Fibroblast of skin of left biceps (primary cell): ENCODE measurements around the gene SRL.
"Not testable (repeated sequence)": the region's sequence is repeated elsewhere in the genome, so short reads cannot be mapped to it uniquely, and the experiment has no call there.

Source experiments
- DNase-seq, 2 experiments: peaks; one replicate each; pipeline ENCODE4 v3.0.0-alpha.2; 2013; ENCODE audit warnings: low read depth in 2 of 2

SRL gene

GRCh38 chr16:4166821-4167220 lies 75.1 kb downstream of the SRL start:
- no peak for DNase-seq

GRCh38 chr16:4160658-4161430 lies 81.0 kb downstream of the SRL start:
- no peak for DNase-seq

GRCh38 chr16:4159726-4160125 lies 82.2 kb downstream of the SRL start:
- DNase-seq, result no peak

DNA sequence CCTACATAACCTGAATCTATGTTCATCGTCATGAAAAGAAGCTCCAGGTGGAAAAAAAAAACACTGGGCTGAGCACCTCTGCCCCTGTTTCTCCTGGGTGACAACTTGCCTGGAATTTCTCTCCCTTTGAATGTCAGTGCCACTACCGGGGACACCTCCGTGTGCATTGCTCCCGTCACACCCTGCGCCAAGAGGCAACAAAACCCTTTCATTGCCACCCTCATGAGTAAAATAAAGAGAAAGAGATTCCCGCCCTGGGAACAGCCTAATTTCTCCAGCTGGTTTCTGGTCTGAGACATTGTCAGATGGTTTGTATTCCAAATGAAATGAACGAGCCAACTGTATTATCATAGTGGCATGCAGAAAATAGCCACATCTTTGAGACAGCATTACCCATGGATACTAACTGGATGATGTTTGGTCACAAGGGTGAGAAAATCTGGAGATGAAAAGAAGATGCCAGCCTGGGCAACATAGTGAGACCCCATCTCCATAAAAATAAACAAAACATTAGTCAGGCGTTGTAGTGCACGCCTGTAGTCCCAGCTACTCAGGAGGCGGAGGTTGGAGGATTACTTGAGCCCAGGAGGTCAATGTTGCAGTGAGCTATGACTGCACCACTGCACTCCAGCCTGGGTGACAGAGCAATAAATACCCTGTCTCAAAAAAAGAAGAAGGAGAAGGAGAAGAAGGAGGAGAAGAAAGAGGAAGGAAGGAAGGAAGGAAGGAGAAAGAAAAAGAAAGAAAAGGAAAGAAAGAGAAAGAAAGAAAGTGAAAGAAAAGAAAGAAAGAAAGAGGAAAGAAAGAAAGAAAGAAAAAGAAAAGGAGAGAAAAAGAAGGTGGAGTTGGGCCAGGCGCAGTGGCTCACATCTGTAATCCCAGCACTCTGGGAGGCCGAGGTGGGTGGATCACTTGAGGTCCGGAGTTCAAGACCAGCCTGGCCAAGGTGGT lies 83.5 kb downstream of the SRL start:
- no peak for DNase-seq

GRCh38 chr16:4157376-4157825 lies 84.5 kb downstream of the SRL start:
- no peak for DNase-seq

DNA sequence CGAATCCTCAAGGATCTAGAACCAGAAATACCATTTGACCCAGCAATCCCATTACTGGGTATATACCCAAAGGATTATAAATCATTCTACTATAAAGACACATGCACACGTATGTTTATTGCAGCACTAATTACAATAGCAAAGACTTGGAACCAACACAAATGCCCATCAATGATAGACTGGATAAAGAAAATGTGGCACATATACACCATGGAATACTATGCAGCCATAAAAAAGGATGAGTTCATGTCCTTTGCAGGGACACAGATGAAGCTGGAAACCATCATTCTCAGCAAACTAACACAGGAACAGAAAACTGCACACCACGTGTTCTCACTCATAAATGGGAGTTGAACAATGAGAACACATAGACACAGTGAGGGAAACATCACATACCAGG lies 85.4 kb downstream of the SRL start:
- DNase-seq, result not testable (repeated sequence)

- DNase-seq, result not testable (repeated sequence)
Observed at GRCh38 chr16:4153364-4153763, 88.5 kb downstream of the SRL start.

DNA sequence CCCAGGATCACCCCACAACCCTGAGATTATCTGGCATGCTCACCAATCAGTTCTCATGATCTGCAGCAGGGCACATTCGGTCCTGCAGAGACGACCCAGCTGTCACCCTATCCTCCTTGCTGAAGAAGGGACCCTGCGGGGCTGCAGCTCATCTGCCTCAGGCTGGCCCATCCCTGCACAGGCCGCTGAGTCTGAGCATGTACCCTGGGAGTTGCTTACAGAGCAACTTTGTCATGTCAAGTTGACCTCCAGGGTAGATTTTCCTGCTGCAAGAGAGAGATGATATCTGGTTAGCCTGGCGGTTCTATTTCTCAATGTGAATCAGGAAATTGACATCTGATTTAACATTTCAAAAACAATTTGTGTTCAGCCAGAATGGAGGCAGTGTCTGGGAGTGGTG lies 89.6 kb downstream of the SRL start:
- no peak for DNase-seq

DNA sequence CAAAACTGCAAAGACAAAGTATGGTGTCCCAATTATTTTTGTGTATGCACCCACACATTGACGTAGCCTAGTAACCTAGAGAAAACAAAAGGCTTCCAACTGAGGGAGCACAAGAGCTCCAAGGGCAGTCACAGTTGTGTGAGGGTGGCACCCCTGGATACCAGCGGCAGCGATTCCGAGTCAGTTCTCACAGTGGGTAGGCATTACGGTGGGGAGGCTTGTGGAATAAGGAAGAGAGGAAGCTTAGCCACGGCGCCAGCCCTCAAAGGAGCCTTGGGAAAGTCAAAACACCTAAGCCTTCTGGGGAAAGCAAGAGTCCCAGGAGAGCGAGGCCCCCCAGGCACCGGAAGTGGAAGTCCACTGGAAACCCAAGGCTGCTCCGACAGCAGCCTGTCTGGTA lies 94.6 kb downstream of the SRL start:
- no peak for DNase-seq

DNA sequence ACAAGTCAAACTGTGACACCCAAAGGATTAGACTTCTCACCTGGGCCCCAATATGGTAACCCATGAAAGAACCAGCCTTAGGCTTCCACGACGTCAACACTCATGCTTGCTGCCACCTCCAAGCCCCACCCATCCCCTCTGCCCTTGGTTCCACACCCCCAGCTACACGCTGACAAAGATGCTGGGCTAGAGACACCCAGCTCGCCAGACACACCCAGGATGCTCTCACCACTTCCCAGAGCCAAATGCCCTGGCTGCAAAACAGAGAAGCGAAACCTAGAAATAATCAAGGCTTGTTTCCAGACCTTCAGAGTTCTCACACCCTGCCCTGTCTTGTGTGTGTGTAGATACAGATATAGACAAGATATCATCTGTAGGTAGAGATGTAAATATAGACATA lies 99.6 kb downstream of the SRL start:
- no peak for DNase-seq

- no peak for DNase-seq
Observed at GRCh38 chr16:4141604-4142003, 100.3 kb downstream of the SRL start.

GRCh38 chr16:4140652-4141051 lies 101.2 kb downstream of the SRL start:
- no peak for DNase-seq

DNA sequence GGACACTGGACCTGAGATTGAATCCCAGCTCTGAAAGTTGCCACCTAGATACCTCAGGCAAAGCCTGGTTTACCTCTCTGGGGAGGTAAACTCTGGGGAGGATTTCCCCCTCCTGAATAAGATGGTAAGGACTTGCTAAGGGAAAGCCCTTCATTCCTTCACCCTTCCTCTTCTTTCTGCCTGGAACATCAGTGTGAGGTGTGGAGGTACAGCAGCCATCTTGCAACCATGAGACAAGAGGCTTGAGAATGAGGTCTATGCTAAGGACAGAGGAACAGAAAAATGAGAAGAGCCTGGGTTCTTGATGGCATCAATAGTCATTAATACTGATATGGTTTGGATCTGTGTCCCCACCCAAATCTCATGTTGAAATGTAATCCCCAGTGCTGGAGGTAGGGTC lies 101.9 kb downstream of the SRL start:
- DNase-seq, result no peak
